HepG2 (cell line): ENCODE measurements around the gene DSN1. TPM values are rescaled to one million over a fixed set of nuclear protein-coding genes. Genes with fewer than 3 reads are reported as not detected.

Source experiments
- EED ChIP-seq: sonication (generic); formaldehyde crosslinking; IDR thresholded peaks from 2 replicates; pipeline ENCODE4 v1.5.0; 2020; ENCODE audit warnings: mild to moderate bottlenecking, missing genetic modification reagents
- FUBP1 ChIP-seq: sonication (generic); formaldehyde crosslinking; IDR thresholded peaks from 2 replicates; pipeline ENCODE4 v1.5.1; 2020; ENCODE audit warnings: missing genetic modification reagents, mild to moderate bottlenecking, borderline replicate concordance
- KDM3A ChIP-seq: IDR thresholded peaks from 2 replicates; pipeline ENCODE4 v1.6.1; 2018; ENCODE audit warnings: low read depth, missing compliant biosample characterization
- KDM4B ChIP-seq: sonication (generic); formaldehyde crosslinking; IDR thresholded peaks from 2 replicates; pipeline ENCODE4 v1.4.0; 2020; ENCODE audit warnings: missing genetic modification reagents
- NCOR1 ChIP-seq: fragments of 200-600 bp; sonication (generic); IDR thresholded peaks from 2 replicates; pipeline ENCODE4 v1.7.0; 2017; ENCODE audit warnings: antibody characterized with exemption, low read length, borderline replicate concordance
- NR2C2 ChIP-seq: sonication (generic); formaldehyde crosslinking; IDR thresholded peaks from 2 replicates; pipeline ENCODE4 v1.4.0; 2020; ENCODE audit warnings: missing genetic modification reagents, mild to moderate bottlenecking, moderate library complexity, borderline replicate concordance
- PAF1 ChIP-seq: IDR thresholded peaks from 2 replicates; pipeline ENCODE4 v1.6.1; 2016; ENCODE audit warnings: missing genetic modification reagents, missing compliant biosample characterization
- RELA ChIP-seq: sonication (generic); formaldehyde crosslinking; IDR thresholded peaks from 2 replicates; pipeline ENCODE4 v1.4.0; 2020; ENCODE audit warnings: missing genetic modification reagents
- ZNF280D ChIP-seq: sonication (generic); formaldehyde crosslinking; IDR thresholded peaks from 2 replicates; pipeline ENCODE4 v1.5.1; 2020; ENCODE audit warnings: mild to moderate bottlenecking, missing genetic modification reagents
- ZNF407 ChIP-seq: sonication (generic); formaldehyde crosslinking; IDR thresholded peaks from one replicate; pipeline ENCODE4 v1.5.1; 2020; ENCODE audit warnings: mild to moderate bottlenecking, missing genetic modification reagents; ENCODE audit errors: not compliant biosample characterization
- ZNF543 ChIP-seq: sonication (generic); formaldehyde crosslinking; IDR thresholded peaks from 2 replicates; pipeline ENCODE4 v1.4.0; 2020; ENCODE audit warnings: mild to moderate bottlenecking, missing genetic modification reagents
- ZNF558 ChIP-seq: sonication (generic); formaldehyde crosslinking; IDR thresholded peaks from 2 replicates; pipeline ENCODE4 v1.9.0; 2022; ENCODE audit warnings: mild to moderate bottlenecking, missing genetic modification reagents, borderline replicate concordance
- ZNF747 ChIP-seq: sonication (generic); formaldehyde crosslinking; IDR thresholded peaks from 2 replicates; pipeline ENCODE4 v1.8.1; 2023; ENCODE audit warnings: missing genetic modification reagents, mild to moderate bottlenecking, borderline replicate concordance
- polyA plus RNA-seq, 8 experiments: library from polyadenylated mRNA; depleted of rRNA in 3 of 8; stranded (reverse) in 7 of 8; unstranded in 1 of 8; fragments of >200 nt; fragmentation: Illumina TruSeq in 4 of 8; extraction: Trizol in 4 of 8; gene quantifications; 2 replicates each; pipeline versions ENCODE4 v1.2.1 to v1.2.3, GENCODE V29; 2011 to 2016; ENCODE audit warnings: low read depth in 4 of 8, missing spikeins in 1 of 8, mixed read lengths in 1 of 8; ENCODE audit not compliant: insufficient read depth in 1 of 8
- total RNA-seq, 5 experiments: library from RNA; depleted of rRNA; stranded (reverse); fragments of >200 nt; fragmentation: Illumina TruSeq; extraction: Trizol; gene quantifications; 2 replicates each; pipeline ENCODE4 v1.2.3, GENCODE V29; 2016; ENCODE audit warnings: low read depth in 1 of 5

The DSN1 gene
- total and polyA plus RNA-seq, 2 of the 13 experiments (the other 11 are each of a cell fraction or from before 2014, with no cell fraction given), result 18.7 to 53.7 TPM

GRCh38 chr20:36773597-36774390 lies at the start of gene DSN1 (continued):
- no peak for TF ChIP-seq ZNF407 (CRISPR knock-in tag)
- TF ChIP-seq ZNF747 (CRISPR knock-in tag), result peak; percentile 77; the same call in 1 of the 2 replicates
- TF ChIP-seq NR2C2, result peak; percentile 46; the same call in 1 of the 2 replicates
- TF ChIP-seq ZNF280D, result peak; percentile 45; the same call in 1 of the 2 replicates
- peak; percentile 66 for TF ChIP-seq KDM3A (CRISPR knock-in tag)
- TF ChIP-seq ZNF558 (CRISPR knock-in tag), result peak; percentile 91; the same call in 1 of the 2 replicates
- 0 out of 2 replicates have a peak, but pooled peaks have one; percentile 11 for TF ChIP-seq KDM4B (CRISPR knock-in tag)
- TF ChIP-seq ZNF543 (CRISPR knock-in tag), result peak; percentile 97
- TF ChIP-seq RELA (CRISPR knock-in tag), result no peak; the same call in none of the 2 replicates
- 0 out of 2 replicates have a peak, but pooled peaks have one; percentile 20 for TF ChIP-seq NCOR1
- TF ChIP-seq PAF1 (CRISPR knock-in tag), result no peak
- TF ChIP-seq FUBP1 (CRISPR knock-in tag), result peak; percentile 17; the same call in 1 of the 2 replicates
- TF ChIP-seq EED, result peak; percentile 53; the same call in 1 of the 2 replicates
